ENCODE measurements around the gene ZBTB43. TPM values are rescaled to one million over a fixed set of nuclear protein-coding genes. Genes with fewer than 3 reads are reported as not detected.
"Not testable (repeated sequence)": the region's sequence is repeated elsewhere in the genome, so short reads cannot be mapped to it uniquely, and the experiment has no call there.

The ZBTB43 gene
- total RNA-seq, 4 donors from 2014 or later: 21.2 to 46.1 (median 32.2) TPM

DNA sequence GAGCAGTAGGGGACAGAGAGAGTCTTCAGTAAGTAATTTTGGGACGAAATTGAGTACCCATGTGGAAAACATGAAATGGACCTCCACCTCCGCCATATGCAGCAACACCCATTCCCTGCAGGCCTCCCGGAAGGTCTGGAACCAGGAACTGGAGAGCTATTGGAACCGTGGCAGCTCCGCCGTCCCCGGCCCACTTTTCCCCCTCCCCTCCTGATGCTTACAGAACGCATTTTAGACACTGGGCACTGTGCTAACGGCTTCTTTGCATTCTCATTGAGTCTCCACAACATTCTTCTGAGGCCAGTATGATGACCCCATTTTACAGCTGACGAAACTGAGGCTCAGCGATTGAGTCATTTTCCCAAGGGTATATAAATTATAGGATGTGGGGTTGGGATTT is 20.4 kb upstream of the ZBTB43 start:
- no peaks in the 10 kb centered on the region for H3K9me3 ChIP-seq
- H3K4me3 ChIP-seq: no peak overlapping the region
- 97% methylated on average over 11 of the region's 11 CpGs for WGBS

DNA sequence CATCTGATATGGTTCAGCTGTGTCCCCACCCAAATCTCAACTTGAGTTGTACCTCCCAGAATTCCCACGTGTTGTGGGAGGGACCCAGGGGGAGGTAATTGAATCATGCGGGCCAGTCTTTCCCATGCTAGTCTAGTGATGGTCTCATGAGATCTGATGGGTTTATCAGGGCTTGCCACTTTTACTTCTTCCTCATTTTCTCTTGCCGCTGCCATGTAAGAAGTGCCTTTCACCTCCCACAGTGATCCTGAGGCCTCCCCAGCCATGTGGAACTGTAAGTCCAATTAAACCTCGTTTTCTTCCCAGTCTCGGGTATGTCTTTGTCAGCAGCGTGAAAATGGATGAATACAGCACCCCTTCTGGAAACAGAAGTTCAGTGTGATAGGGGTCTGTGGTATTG is 20.0 kb upstream of the ZBTB43 start:
- not testable (repeated sequence) for H3K27ac ChIP-seq; H3K9me3 ChIP-seq; DNase-seq (ENCODE audit: low spot score in 2 of 2); H3K4me3 ChIP-seq; H3K36me3 ChIP-seq
- Histone ChIP-seq H3K27me3 (peaks cover 15% of the 10 kb centered on the region), H3K4me1 (peaks cover 22% of the 10 kb centered on the region)
- WGBS: 85% methylated on average over 6 of the region's 6 CpGs

More for the DNA sequence above, 20.4 kb upstream of the ZBTB43 start:
- TF ChIP-seq POLR2AphosphoS5 (IDR thresholded peaks at IDR 0.05): no peak
- no peak for TF ChIP-seq EP300 (IDR thresholded peaks at IDR 0.05)
- TF ChIP-seq, protein P1, sequence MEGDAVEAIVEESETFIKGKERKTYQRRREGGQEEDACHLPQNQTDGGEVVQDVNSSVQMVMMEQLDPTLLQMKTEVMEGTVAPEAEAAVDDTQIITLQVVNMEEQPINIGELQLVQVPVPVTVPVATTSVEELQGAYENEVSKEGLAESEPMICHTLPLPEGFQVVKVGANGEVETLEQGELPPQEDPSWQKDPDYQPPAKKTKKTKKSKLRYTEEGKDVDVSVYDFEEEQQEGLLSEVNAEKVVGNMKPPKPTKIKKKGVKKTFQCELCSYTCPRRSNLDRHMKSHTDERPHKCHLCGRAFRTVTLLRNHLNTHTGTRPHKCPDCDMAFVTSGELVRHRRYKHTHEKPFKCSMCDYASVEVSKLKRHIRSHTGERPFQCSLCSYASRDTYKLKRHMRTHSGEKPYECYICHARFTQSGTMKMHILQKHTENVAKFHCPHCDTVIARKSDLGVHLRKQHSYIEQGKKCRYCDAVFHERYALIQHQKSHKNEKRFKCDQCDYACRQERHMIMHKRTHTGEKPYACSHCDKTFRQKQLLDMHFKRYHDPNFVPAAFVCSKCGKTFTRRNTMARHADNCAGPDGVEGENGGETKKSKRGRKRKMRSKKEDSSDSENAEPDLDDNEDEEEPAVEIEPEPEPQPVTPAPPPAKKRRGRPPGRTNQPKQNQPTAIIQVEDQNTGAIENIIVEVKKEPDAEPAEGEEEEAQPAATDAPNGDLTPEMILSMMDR (IDR thresholded peaks at IDR 0.05): no peak
- TF ChIP-seq POLR2A (IDR thresholded peaks at IDR 0.05): no peak
- no peak for DNase-seq (ENCODE audit: low spot score in 2 of 2)
- Histone ChIP-seq H3K27ac (no peak overlapping the region), H3K4me1 (peaks cover 22% of the 10 kb centered on the region), H3K36me3 (no peaks in the 10 kb centered on the region), H3K27me3 (peaks cover 15% of the 10 kb centered on the region)

DNA sequence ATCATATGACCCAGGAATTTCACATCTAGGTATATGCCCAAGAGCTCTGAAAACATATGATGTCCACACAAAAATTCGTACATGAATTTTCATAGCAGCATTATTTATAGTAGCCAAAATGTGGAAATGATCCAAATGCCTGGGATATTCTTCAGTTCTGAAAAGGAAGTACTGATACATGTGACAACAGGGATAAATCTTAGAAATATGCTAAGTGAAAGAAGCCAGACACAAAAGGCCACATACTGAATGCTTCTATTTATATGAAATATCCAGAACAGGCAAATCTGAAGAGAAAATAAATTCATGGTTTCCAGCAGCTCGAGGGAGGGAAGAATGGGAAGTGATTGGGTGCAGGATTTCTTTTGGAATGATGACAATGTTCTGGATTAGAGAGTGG is 16.8 kb upstream of the ZBTB43 start:
- no peak overlapping the region for H3K27ac ChIP-seq
- no peak overlapping the region for H3K4me3 ChIP-seq
- peaks cover 30% of the 10 kb centered on the region for H3K4me1 ChIP-seq
- 8% methylated on average over 2 of the region's 2 CpGs for WGBS
- DNase-seq (ENCODE audit: low spot score in 2 of 2): no peak
- no peaks in the 10 kb centered on the region for H3K36me3 ChIP-seq
- H3K27me3 ChIP-seq: peaks cover 16% of the 10 kb centered on the region
- TF ChIP-seq POLR2AphosphoS5 (IDR thresholded peaks at IDR 0.05) (no peak), POLR2A (IDR thresholded peaks at IDR 0.05) (no peak), EP300 (IDR thresholded peaks at IDR 0.05) (no peak)
- TF ChIP-seq, protein P1 (IDR thresholded peaks at IDR 0.05): no peak
- H3K9me3 ChIP-seq: no peaks in the 10 kb centered on the region

DNA sequence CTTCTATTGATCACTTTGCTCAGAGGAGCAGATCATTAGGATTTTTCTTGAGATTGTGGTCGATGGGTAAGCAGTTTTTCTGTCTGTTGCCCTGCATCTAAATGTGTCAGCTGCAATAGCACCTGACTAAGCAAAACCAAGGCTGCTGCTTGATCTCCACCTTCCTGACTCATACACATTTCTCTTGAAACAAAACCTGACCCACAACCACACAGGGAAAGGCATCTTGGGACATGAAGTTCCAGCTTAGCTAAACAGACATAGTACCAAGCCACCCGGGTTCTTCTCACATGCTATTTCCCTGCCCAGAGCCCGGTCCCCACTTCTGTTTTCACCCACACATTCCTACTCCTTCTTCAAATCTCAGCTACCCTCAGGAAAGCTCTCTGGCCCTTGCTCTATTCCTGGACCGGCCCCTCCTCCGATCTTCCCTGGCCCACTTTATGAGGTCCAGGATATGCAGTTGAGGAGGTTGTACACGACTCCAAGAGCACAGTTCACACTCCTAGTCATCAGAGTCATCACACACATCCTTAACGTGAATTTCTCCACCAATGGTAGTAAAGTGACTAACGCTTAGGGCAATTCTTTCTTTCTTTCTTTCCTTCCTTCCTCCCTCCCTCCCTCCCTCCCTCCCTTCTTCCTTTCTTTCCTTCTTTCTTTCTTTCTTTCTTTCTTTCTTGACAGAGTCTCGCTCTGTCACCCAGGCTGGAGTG is 16.0 kb upstream of the ZBTB43 start:
- no peak for TF ChIP-seq POLR2AphosphoS5 (IDR thresholded peaks at IDR 0.05)
- no peak for TF ChIP-seq EP300 (IDR thresholded peaks at IDR 0.05)
- TF ChIP-seq, protein P1 (IDR thresholded peaks at IDR 0.05): no peak
- no peak for TF ChIP-seq POLR2A (IDR thresholded peaks at IDR 0.05)
- no peaks in the 10 kb centered on the region for H3K9me3 ChIP-seq
- no peak overlapping the region for H3K4me3 ChIP-seq
- WGBS: 65% methylated on average over 9 of the region's 9 CpGs
- no peak overlapping the region for H3K27ac ChIP-seq
- no peak for DNase-seq (ENCODE audit: low spot score in 2 of 2)
- no peaks in the 10 kb centered on the region for H3K36me3 ChIP-seq
- H3K4me1 ChIP-seq: peaks cover 38% of the 10 kb centered on the region
- H3K27me3 ChIP-seq: peaks cover 20% of the 10 kb centered on the region

DNA sequence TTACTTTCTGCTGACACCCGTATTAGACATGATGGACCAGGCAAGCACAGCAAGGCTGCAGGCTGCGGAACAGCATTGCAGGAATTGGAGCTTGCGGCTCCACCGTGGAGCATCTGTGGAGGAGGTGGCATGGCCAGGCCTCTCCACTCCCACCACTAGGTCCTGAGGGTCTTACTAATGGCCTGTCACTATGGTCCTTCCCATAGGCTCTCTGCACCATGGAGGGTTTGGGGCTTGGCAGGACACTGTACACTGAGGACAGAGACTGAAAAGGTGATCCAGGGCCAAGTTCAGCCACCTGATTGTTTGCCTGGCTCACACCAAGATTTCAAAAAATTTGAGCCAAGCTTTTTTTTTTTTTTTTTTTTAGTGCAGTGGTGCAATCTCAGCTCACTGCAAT is 14.3 kb upstream of the ZBTB43 start:
- no peak for DNase-seq (ENCODE audit: low spot score in 2 of 2)
- Histone ChIP-seq H3K4me1 (peaks cover 43% of the 10 kb centered on the region), H3K4me3 (no peak overlapping the region), H3K27ac (no peak overlapping the region), H3K9me3 (no peaks in the 10 kb centered on the region), H3K36me3 (no peaks in the 10 kb centered on the region), H3K27me3 (peaks cover 19% of the 10 kb centered on the region)
- no peak for TF ChIP-seq EP300 (IDR thresholded peaks at IDR 0.05)
- no peak for TF ChIP-seq POLR2AphosphoS5 (IDR thresholded peaks at IDR 0.05)
- TF ChIP-seq, protein P1 (IDR thresholded peaks at IDR 0.05): no peak
- no peak for TF ChIP-seq POLR2A (IDR thresholded peaks at IDR 0.05)
- 86% methylated on average over 4 of the region's 4 CpGs for WGBS
